ENCODE measurements around the gene NUP210L. TPM values are rescaled to one million over a fixed set of nuclear protein-coding genes. Genes with fewer than 3 reads are reported as not detected.

The NUP210L gene
- total and polyA plus RNA-seq, 2 experiments from 2014 or later = 0.11 TPM; not detected in 1

- Histone ChIP-seq H3K9me3 (ENCODE audit: low read depth) (no peaks in the 10 kb centered on the region), H3K79me2 (ENCODE audit: insufficient read depth) (peaks cover 69% of the 10 kb centered on the region), H3K27me3 (replicated peaks; ENCODE audit: insufficient read depth) (no peaks in the 10 kb centered on the region), H3K4me3 (peak overlapping the region; percentile 90), H4K20me1 (ENCODE audit: insufficient read depth) (no peaks in the 10 kb centered on the region), H3K4me1 (ENCODE audit: insufficient read depth) (peaks cover 8% of the 10 kb centered on the region), H3K9me2 (ENCODE audit: insufficient read depth) (no peaks in the 10 kb centered on the region), H2AFZ (peak overlapping the region; percentile 63; the same call in 1 of the 2 replicates), H3K27ac (0 out of 2 replicates have a peak overlapping the region, but pooled peaks have one; percentile 11), H3F3A (ENCODE audit: insufficient read depth) (peaks cover 9% of the 10 kb centered on the region; the same call in 1 of the 2 replicates), H3K4me2 (ENCODE audit: unreplicated experiment) (peak overlapping the region; percentile 6), H3K9ac (peak overlapping the region; percentile 90), H3K36me3 (ENCODE audit: low read depth) (no peaks in the 10 kb centered on the region)
- TF ChIP-seq EZH2 (IDR thresholded peaks at IDR 0.05; ENCODE audit: insufficient read depth, poor library complexity, severe bottlenecking) = no peak
- no peak for TF ChIP-seq EZH2phosphoT487 (IDR thresholded peaks at IDR 0.05; ENCODE audit: insufficient read depth, low read depth)
- in situ Hi-C loops (cut with MboI) = no loop called here
- 3 to 8% methylated on average over 4 of the region's 4 CpGs for WGBS, 2 experiments (ENCODE audit: low coverage in 1 of 2, low lambda C conversion rate in 2 of 2, missing lambda C conversion rate in 2 of 2)
- DNase-seq = no peak
Measured at GRCh38 chr1:153958961-153959260, 196.0 kb downstream of the NUP210L start.

GRCh38 chr1:153958111-153958960, 196.5 kb downstream of the NUP210L start, which contains the start of gene CRTC2:
TSS of gene CRTC2 (minus strand) at chr1:153958612. CDS start at chr1:153958497, 115 bp downstream.
- Histone ChIP-seq H3K9me3 (ENCODE audit: low read depth) (no peaks in the 10 kb centered on the region), H3K9me2 (ENCODE audit: insufficient read depth) (no peaks in the 10 kb centered on the region), H3K9ac (peak within 1 kb of the TSS; percentile 90), H3K4me3 (peak within 1 kb of the TSS; percentile 90), H3F3A (ENCODE audit: insufficient read depth) (peaks cover 9% of the 10 kb centered on the region; the same call in 1 of the 2 replicates), H4K20me1 (ENCODE audit: insufficient read depth) (no peaks in the 10 kb centered on the region), H3K4me2 (ENCODE audit: unreplicated experiment) (peak within 1 kb of the TSS; percentile 95), H3K79me2 (ENCODE audit: insufficient read depth) (peaks cover 73% of the 10 kb centered on the region), H3K27me3 (replicated peaks; ENCODE audit: insufficient read depth) (no peaks in the 10 kb centered on the region), H3K4me1 (ENCODE audit: insufficient read depth) (peaks cover 8% of the 10 kb centered on the region), H3K27ac (peak within 1 kb of the TSS; percentile 70), H2AFZ (peak within 1 kb of the TSS; percentile 84), H3K36me3 (ENCODE audit: low read depth) (no peaks in the 10 kb centered on the region)
- 1% methylated on average over 31 to 74 of the region's 75 CpGs for WGBS, 2 experiments (ENCODE audit: low coverage in 1 of 2, low lambda C conversion rate in 2 of 2, missing lambda C conversion rate in 2 of 2)
- DNase-seq = peak; percentile 100
- in situ Hi-C loops (cut with MboI) = no loop called here
- no peak for TF ChIP-seq EZH2phosphoT487 (IDR thresholded peaks at IDR 0.05; ENCODE audit: insufficient read depth, low read depth)
- TF ChIP-seq EZH2 (IDR thresholded peaks at IDR 0.05; ENCODE audit: insufficient read depth, poor library complexity, severe bottlenecking) = no peak

GRCh38 chr1:153957744-153958110, 197.1 kb downstream of the NUP210L start:
- peaks cover 6% of the 10 kb centered on the region; the same call in 1 of the 2 replicates for H3F3A ChIP-seq (ENCODE audit: insufficient read depth)
- H3K27ac ChIP-seq = peak overlapping the region; percentile 70
- WGBS, 2 experiments (ENCODE audit: low coverage in 1 of 2, low lambda C conversion rate in 2 of 2, missing lambda C conversion rate in 2 of 2) = 0 to 4% methylated on average over 12 to 13 of the region's 13 CpGs
- no peaks in the 10 kb centered on the region for H3K36me3 ChIP-seq (ENCODE audit: low read depth)
- TF ChIP-seq EZH2 (IDR thresholded peaks at IDR 0.05; ENCODE audit: insufficient read depth, poor library complexity, severe bottlenecking) (no peak), EZH2phosphoT487 (IDR thresholded peaks at IDR 0.05; ENCODE audit: insufficient read depth, low read depth) (no peak)
- no peaks in the 10 kb centered on the region for H3K9me2 ChIP-seq (ENCODE audit: insufficient read depth)
- DNase-seq = no peak
- peak overlapping the region; percentile 84 for H2AFZ ChIP-seq
- peaks cover 73% of the 10 kb centered on the region for H3K79me2 ChIP-seq (ENCODE audit: insufficient read depth)
- H3K4me3 ChIP-seq = peak overlapping the region; percentile 90
- in situ Hi-C loops (cut with MboI) = no loop called here
- no peaks in the 10 kb centered on the region for H4K20me1 ChIP-seq (ENCODE audit: insufficient read depth)
- H3K4me2 ChIP-seq (ENCODE audit: unreplicated experiment) = peak overlapping the region; percentile 95
- peak overlapping the region; percentile 90 for H3K9ac ChIP-seq
- H3K27me3 ChIP-seq (replicated peaks; ENCODE audit: insufficient read depth) = no peaks in the 10 kb centered on the region
- H3K4me1 ChIP-seq (ENCODE audit: insufficient read depth) = peaks cover 8% of the 10 kb centered on the region
- no peaks in the 10 kb centered on the region for H3K9me3 ChIP-seq (ENCODE audit: low read depth)

- TF ChIP-seq EZH2phosphoT487 (IDR thresholded peaks at IDR 0.05; ENCODE audit: insufficient read depth, low read depth) = no peak
- no peak for TF ChIP-seq EZH2 (IDR thresholded peaks at IDR 0.05; ENCODE audit: insufficient read depth, poor library complexity, severe bottlenecking)
- Histone ChIP-seq H3K79me2 (ENCODE audit: insufficient read depth) (peaks cover 73% of the 10 kb centered on the region), H2AFZ (no peak overlapping the region)
Measured at GRCh38 chr1:153956997-153957715, 197.7 kb downstream of the NUP210L start.

More at GRCh38 chr1:153956997-153957715, 197.7 kb downstream of the NUP210L start:
- Histone ChIP-seq H3K9me3 (ENCODE audit: low read depth) (no peaks in the 10 kb centered on the region), H3F3A (ENCODE audit: insufficient read depth) (peaks cover 5% of the 10 kb centered on the region; the same call in 1 of the 2 replicates), H3K4me3 (peak overlapping the region; percentile 90), H3K9me2 (ENCODE audit: insufficient read depth) (no peaks in the 10 kb centered on the region), H3K9ac (peak overlapping the region; percentile 90), H3K27ac (peak overlapping the region; percentile 70; the same call in 1 of the 2 replicates), H3K27me3 (replicated peaks; ENCODE audit: insufficient read depth) (no peaks in the 10 kb centered on the region), H3K4me2 (ENCODE audit: unreplicated experiment) (peak overlapping the region; percentile 95), H3K36me3 (ENCODE audit: low read depth) (no peaks in the 10 kb centered on the region), H3K4me1 (ENCODE audit: insufficient read depth) (peaks cover 8% of the 10 kb centered on the region), H4K20me1 (ENCODE audit: insufficient read depth) (no peaks in the 10 kb centered on the region)
- in situ Hi-C loops (cut with MboI) = no loop called here
- WGBS, 2 experiments (ENCODE audit: low coverage in 1 of 2, low lambda C conversion rate in 2 of 2, missing lambda C conversion rate in 2 of 2) = 4 to 7% methylated on average over 6 of the region's 6 CpGs
- peak; percentile 15 for DNase-seq

All from GM23248 (cell line).